Pons (tissue), 1 donor: Measurements from ENCODE around the gene POU6F2.
"Not testable (repeated sequence)": the region's sequence is repeated elsewhere in the genome, so short reads cannot be mapped to it uniquely, and the experiment has no call there.

Experiments used
- DNase-seq: peaks from one replicate; pipeline ENCODE4 v3.0.0-alpha.2; 2016; ENCODE audit warnings: low spot score

POU6F2 gene

DNA sequence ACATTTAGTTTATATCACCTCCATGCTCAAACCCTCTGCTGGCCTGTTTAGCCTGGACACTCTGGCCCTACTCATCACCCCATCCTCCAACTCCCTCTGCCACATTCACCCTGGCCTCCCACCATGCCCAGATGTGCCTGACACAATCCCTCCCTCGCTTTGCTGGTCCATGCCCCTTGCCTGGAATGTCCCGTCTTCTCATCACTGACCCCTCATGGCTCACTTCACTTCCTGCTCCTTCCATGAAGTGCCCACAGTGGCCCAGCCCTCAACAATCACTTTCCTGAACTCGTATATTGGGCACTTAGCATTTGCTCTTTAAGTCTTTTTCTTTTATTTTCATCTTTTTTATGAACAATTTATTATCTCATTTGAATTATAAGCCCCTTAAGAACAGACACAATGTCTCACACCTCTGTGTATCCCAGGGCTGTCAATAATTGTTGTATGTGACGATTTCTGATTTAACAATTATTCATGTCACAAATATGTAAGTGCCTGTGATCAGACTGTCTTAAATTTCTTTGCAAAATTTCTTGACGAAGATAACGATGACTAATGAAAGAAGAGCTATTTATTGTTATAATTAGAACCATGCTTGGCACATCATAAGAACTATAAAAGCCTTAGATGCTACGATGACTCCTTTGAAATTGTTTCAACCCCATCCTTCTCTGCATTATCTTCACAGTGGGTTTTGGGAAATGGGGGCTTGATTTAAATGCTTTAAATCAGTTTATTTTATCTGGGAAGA lies 378.6 kb downstream of the POU6F2 start:
- DNase-seq, result no peak

DNA sequence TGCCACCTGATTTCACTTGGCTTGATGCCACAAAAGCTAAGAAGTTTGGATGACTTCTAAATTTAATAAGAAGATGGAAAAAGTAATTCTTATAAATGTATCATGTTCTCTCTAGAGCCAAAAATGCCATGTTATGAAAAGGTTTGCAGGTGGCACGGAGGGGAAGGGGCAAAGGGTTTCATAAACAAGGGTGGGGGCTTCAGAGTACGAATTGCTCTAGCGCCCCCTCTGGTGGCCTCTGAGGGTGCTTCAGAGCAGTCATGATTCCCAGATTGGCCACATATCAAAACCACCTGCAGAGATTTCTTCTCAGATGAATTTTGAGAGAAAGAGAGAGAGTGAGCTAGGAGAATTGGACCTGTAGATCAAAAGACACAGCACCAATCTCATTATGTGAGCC lies 379.9 kb downstream of the POU6F2 start:
- no peak for DNase-seq

DNA sequence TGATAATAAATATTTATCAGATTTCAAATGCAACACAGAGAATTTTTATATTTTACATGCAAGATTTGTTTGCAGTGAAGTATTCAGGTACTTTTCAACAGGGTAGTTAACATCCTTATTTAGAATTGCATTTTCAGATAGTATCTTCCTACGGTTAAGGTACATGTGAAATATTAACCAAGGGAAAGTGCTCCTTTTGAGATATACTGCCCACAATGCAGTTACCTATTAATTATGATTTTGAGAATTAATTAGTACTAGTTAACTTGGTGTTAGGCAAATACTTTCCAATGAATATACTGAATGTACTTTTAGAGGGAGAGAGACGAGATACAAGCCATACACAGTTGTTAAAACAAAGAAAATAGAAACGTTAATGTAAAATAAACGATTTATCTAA lies 382.3 kb downstream of the POU6F2 start:
- no peak for DNase-seq

DNA sequence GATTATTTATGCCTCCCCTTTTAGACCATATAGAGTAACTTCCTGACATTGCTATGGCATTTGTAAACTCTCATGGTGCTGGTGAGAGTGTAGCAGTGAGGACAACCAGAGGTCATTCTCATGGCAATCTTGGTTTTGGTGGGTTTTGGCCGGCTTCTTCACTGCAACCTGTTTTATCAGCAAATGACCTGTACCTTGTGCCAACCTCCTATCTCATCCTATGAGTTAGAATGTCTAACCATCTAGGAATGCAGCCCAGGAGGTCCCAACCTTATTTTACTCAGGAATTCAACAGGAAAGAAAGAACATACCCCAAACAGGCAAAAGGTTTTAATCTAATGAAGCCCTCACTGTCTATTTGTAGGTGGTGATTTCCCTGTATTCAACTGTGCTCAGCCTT lies 383.1 kb downstream of the POU6F2 start:
- DNase-seq, result no peak

DNA sequence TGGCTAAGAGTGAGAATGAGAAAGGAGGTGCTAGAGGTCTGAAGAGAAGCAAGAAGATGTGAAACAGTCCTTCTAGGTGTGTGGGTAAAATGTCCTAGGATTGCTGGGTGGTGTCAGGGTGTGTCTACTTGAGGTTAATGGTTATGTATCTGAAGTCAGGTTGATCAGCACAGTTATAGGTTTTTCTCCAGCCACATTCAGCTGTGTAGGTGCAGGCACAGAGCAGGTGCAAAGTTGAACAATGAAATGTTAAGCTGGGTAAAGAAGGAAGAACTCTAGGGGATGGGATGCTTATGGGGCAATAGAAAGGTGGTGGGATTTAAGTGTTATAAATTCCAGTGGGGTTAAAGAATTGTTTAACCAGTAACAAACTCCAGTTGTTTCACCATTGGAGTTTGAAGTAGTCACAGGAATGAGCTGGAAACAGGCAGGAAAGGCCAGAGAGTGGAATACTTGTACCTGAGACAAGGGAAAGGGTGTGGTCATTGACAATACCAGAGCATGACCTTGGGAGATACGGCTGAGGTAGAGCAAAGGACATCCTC lies 388.1 kb downstream of the POU6F2 start:
- no peak for DNase-seq

DNA sequence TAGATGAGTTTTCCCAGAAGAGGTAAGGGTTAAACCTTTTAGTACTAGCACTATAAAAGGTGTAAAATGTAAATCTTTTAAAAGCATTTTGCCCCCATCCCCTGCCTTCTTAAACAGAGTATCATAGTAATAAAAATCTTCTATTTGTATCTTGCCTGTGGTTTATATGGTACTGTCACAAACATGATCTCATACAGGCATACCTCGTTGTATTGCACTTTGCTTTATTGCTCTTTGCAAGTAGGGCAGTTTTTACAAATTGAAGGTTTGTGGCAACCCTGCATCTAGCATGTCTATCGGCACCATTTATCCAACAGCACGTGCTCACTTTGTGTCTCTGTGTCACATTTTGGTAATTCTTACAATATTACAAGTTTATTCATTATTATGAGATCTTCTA lies 389.7 kb downstream of the POU6F2 start:
- DNase-seq, result no peak

DNA sequence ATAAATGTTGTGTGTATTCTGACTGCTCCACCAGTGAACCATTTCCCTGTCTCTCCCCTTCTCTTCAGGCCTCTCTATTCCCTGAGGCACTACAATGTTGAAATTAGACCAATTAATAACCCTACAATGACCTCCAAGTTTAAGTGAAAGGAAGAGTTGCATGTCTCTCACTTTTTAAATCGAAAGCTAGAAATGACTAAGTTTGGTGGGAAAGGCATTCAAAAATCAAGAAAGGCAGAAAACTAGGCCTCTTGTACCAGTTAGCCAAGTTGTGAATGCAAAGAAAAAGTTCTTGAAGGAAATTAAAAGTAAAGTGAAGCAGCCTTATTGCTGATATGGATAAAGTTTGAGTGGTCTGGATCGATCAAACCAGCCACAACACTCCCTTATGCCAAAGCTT lies 390.2 kb downstream of the POU6F2 start:
- DNase-seq, result no peak

DNA sequence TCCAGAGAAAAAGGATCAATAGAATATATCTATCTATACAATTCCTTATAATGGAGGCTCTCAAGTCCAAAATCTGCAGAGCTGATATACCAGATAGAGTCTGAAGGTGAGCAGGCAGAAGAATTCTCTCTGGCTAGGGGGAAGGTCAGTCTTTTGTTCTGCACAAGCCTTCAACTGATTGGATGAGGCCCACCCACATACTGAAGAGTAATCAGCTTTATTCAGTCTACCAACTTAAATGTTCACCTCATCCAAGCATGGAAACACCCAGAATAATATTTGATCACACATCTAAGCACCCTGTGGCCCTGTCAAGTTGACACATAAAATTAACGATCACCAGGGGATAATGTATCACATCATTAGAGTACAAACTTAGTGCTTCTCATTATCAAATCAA lies 394.7 kb downstream of the POU6F2 start:
- no peak for DNase-seq

DNA sequence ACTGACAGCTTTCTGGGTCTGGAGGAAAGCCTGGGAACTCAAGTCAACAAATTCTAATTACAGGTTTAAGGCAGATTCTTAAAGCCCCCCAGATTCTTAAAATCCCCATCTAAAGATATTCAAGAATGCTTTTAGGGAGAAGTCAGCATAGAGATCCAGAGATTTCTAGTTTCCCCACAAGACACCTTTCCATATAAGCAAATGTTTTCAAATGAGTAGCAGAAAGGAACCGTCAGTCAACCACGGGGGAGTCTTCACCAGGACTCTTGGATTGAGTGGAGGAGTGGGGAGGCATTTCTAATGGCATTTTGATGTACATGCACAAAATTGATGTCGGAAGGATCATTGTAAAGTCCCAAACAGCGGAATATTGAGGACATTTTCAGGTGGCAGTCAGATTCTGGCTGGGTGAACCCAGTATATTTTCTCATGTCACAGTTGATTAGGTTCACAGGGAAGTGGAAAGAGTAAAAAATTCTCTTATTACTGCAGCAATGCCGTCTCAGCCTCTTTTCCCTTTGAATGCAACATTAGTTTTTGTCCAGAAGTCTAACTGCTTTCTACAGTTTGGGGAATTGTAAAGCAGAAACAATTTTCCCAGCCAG lies 396.8 kb downstream of the POU6F2 start:
- DNase-seq, result no peak

DNA sequence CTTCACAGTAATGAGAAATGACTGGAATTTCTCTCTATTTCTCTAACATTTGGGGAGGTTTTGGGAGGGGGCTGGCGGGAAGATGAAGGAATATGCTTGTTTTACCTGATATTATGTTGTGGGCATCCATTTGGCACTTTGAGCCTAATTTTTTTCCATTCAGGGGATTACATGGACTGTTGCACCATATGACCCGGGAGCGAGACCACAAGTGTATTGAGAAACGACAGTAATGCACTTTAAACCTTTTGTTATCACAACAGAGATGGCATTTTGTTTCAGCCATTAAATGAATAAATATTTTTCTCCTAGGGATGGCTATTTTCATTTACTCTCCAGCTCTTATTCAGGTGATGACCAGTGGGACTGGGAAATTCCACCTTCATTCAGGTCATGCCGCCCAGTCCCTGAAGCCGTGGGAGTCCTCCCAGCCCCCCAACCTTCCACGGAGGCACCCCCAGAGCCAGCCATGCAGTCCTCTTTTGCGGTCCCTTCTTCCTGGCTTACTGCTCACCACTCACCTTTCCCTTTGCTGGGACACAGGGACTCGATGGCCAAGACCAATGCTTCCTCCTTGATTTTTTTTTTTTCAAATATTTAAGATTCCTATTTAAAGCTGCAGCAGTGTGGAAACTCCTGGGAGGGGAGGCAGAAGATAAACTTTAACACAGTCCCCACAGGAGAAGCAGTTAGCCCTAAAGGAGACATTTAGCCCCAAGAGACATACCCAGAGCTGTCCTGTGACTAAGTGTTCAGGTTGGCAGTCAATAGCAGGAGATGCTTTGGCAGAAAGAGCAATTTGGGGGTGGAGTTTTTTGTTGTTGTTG lies 397.6 kb downstream of the POU6F2 start:
- no peak for DNase-seq

DNA sequence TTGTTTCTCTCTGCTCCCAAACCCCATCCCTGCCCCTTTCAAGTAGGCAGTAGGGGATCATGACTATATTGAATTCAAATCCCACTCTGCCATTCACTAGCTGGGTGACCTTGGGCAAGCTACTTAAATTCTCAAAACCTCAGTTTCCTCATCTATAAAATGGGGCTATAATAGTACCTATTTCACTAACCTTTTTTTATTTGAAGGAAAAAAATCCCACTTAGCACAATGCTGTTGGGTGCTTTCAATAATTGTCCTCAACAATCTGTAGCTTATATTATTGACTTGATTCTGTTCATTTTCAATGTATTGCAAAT lies 398.1 kb downstream of the POU6F2 start:
- DNase-seq, result no peak

DNA sequence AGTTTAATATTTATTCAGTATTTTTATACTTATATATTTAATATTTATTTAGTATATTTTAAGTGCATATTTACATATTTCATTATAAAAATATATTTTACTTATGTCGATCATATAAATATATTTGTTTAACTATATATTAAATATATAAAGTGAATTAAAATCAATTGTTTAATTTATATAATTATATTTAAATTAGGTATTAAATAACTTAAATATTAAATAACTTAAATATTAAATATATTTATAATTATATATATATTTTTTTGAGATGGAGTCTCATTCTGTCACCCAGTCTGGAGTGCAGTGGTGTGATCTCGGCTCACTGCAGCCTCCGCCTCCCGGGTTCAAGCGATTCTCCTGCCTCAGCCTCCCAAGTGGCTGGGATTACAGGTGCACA lies 399.2 kb downstream of the POU6F2 start:
- not testable (repeated sequence) for DNase-seq

DNA sequence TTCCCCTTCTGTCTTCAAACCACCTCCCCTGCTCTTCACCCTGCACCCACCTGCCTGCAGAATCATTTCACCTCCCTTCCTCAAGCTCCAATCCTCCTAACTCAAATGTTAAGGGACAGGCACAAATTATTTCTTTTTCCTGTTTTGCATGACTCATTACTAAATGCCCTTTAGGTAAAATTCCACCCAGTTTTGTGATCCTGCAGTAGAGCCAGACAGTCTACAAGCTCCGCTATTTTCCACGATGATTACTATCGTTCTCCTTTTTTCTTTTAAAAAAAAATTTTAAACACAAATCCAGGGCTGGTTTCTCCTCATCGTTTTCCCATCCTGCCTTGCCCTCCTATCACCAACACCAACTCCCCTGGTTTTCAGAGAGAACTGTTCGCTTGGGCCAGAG lies 401.7 kb downstream of the POU6F2 start:
- DNase-seq, result no peak

DNA sequence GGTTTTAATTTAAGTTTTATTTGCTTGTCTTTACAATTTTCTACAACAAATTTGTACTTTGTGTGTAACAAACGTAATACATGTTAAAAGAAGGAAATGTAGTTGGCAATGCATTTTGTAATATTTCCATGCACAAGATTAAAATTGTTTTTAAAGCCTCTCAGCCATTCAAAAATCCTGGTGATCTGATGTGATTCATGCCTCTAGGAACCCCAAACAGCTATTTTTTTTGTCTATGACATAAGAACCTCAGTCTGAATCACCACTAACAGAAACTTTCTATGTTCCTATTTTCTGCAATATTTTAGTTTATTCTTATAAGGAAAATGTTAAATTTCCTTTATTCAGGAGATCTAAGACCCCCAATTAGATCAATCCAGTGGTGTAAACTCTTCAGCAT lies 405.4 kb downstream of the POU6F2 start:
- DNase-seq, result no peak

DNA sequence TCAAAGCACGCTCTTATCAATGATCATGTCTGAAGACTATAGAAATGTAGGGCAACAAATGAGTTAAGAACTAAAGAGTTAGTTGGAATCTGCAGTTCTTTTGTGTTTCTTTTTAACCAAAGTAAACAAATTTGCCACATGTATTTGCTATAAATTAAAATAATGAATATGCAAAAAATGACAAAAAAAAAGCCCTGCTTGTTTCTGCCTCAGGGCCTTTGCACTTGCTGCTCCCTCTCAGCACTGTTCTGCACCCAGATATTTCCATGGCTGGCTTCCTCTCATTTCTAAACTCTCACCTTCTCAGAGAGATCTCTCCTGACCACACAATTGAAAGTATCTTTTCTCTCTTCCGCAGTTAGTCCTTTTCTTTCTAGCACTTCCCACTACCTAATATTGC lies 406.7 kb downstream of the POU6F2 start:
- no peak for DNase-seq

DNA sequence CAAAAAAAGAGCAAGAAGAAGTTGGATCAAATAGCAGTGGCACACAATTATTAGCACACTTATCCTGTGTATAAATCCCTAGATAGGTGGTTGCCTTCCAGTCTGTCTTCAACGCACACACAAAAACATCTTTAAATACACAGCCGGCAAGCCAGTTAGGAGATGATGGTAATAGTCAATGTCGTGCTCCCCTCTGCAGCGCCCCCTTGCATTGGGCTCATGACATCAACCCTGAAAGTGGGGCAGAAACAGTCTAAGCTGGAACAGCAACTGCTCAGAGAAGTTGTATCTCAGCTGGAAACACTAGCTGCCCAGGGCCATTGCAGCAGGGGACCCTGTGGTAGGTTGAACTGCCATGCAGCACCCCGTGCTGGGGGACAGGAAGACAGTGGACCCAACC lies 409.0 kb downstream of the POU6F2 start:
- no peak for DNase-seq

DNA sequence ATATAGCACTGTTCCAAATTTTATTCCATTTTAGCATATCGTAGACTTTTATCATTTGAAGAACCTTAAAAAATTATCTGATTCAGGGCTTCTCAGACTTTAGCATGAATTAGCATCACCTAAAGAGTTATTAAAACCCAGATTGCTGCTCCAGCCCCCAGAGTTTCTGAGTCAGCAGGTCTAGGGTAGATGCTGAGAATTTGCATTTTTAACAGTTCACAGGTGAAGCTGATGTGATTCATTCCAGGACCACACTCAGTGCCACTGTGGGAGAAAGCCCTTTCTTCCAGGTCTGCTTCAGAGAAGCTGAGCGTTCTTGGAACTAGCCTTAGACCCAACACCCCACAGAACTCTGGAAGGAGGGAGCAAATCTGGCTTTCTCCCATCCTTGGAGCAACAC lies 414.4 kb downstream of the POU6F2 start:
- no peak for DNase-seq

DNA sequence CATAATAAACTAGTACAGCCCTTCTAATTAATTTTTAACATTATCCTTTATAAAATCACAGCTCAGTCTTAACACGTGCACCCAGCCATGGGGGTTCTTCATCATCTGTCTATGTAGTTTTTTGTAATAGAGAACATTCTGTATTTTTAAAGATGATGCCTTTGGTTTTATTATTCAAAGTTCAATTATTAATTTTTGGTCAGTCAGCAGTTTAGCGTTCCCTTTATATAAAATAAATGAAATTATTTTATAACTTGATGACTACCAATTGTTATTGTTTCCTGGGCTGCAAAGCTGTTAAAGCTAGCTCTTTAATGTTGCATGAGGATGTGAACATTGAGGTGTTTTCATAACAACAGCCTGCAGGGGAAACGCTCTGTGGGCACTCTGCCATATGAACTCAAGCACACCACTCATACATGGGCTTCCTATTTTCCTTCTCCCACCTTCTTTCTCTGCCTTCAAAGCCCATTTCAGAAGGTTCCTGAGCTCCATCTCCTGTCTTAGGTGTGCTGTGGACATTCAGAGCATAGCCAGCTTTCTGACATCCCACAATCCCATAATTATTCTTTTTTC lies 416.5 kb downstream of the POU6F2 start:
- no peak for DNase-seq

DNA sequence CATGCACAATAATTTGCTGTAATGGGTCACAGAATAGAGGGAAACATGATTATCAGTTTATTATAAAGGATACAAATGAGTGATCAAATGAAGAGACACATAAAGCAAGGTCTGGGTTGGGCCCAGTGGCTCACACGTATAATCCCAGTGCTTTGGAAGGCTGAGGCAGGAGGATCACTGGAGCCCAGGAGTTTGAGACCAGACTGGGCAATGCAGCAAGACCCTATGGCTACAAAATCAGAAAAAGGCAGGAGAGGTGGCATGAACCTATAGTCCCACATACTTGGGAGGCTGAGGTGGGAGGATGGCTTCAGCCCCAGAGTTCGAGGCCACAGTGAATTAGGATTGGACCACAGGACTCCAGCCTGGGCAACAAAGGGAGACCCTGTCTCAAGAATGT lies 421.7 kb downstream of the POU6F2 start:
- no peak for DNase-seq

DNA sequence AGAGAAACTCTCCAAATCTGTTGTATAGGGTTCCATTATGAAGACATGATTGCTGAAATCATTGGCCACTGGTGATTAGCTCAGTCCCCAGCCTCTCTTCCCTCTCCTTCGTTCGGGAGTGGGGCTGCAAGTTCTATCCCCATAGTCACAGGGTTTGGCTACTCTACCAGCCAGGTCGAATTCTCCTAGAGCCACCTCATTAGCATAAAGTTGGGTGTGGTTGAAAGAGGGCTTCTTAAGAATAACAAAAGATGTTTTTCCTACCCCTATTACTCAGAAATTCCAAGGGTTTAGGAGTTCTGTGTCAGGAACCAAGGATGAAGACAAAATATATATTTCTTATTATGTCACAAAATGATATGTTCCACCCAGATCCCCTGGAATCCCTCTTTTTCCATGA lies 422.3 kb downstream of the POU6F2 start:
- no peak for DNase-seq

DNA sequence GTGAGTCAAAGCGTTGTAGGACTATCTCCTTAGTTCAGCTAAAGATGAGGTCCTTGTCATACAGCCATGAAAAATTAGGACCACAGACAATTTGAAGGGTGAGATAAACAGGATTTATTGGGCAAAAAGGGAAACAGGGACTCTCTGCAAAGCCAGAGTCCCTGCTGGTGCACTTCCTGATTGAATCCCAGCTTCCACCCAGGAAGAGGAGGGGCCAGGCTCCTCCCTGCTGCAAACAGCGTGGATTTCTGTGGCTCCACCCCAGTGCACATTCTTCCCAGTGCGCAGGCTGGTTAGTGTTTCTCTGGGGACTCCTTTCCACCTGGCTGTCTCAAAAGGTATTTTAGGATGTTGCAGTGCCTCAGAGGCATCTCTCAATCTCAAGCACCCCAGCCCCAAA lies 423.1 kb downstream of the POU6F2 start:
- DNase-seq, result no peak

DNA sequence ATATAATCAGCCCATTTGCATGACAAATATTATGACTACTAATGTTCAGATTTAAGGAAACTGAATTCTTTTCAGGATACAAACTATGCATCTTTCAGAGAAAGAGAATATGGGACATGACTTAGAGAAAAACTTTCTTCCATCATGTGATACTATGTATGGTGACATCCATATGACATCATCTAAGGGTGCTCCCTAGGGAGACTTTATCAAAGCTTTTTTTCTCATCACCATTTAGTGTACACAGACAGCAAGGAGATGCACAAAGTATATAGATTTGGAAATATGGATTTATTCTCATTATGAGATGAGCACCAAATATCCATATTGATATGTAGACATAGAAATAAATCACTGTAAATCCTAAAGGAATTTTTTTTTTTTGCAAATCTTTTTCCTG lies 424.3 kb downstream of the POU6F2 start:
- DNase-seq, result no peak

DNA sequence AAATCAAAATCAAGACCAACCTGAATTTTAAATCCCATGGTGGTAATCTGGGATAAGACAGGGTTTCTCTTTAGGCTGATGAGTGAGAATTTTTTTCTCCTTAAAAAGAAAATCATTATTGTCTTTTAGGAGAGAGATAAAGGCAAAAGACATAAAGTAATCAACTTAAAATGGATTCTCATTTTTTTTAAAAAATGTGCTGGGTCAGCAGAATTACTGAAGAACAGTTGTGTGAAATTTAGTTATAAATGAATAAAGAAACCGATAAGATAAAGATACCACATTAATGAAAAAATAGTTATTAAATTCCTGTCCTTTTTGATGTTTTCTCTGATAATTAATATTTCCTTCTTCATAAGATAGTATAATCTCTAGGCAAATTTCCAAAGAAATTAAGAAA lies 427.2 kb downstream of the POU6F2 start:
- no peak for DNase-seq
